Astrocyte of the cerebellum (primary cell): ENCODE data around the gene ZNF622.

ENCODE experiments used
- DNase-seq: peaks from one replicate; pipeline ENCODE4 v3.0.0-alpha.2; 2011; ENCODE audit warnings: low read depth
- H3K4me3 ChIP-seq: 2 replicates; pipeline ENCODE4 v1.5.1; 2011; ENCODE audit warnings: mild to moderate bottlenecking, low read depth, low read length, moderate library complexity
- in situ Hi-C: cut with HindIII; loops from 2 replicates; pipeline ENCODE4 v1.10.0; 2017; ENCODE audit warnings: low sequenced_read_pairs
- TF ChIP-seq, protein P1 (sequence below): IDR thresholded peaks from 2 replicates; pipeline ENCODE4 v1.5.1; 2012; ENCODE audit warnings: low read length, low read depth, moderate library complexity, mild to moderate bottlenecking; ENCODE audit errors: missing control alignments

The ZNF622 gene

DNA sequence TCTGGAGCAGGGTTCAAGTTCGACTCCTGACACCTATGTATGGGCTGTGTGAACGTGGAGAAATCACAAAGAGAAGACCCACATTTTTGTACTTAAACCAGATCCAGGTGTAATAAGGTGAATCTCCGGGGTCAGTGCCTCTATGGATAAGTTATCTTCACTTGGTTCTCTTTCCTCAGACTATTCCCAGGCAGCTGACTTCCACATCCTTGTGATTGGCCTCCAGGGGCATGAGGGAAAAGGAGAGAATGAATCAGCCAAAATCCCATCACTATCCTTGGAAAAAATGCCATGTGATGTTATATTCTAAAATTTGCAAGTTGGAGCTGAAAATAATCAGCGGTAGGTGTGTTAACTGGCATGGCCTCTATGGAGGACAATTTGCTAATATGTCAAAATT, 37.2 kb downstream of the ZNF622 start:
- DNase-seq = no peak
- in situ Hi-C loops = no loop called here
- H3K4me3 ChIP-seq = no peak overlapping the region
- TF ChIP-seq, protein P1, sequence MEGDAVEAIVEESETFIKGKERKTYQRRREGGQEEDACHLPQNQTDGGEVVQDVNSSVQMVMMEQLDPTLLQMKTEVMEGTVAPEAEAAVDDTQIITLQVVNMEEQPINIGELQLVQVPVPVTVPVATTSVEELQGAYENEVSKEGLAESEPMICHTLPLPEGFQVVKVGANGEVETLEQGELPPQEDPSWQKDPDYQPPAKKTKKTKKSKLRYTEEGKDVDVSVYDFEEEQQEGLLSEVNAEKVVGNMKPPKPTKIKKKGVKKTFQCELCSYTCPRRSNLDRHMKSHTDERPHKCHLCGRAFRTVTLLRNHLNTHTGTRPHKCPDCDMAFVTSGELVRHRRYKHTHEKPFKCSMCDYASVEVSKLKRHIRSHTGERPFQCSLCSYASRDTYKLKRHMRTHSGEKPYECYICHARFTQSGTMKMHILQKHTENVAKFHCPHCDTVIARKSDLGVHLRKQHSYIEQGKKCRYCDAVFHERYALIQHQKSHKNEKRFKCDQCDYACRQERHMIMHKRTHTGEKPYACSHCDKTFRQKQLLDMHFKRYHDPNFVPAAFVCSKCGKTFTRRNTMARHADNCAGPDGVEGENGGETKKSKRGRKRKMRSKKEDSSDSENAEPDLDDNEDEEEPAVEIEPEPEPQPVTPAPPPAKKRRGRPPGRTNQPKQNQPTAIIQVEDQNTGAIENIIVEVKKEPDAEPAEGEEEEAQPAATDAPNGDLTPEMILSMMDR = no peak

DNA sequence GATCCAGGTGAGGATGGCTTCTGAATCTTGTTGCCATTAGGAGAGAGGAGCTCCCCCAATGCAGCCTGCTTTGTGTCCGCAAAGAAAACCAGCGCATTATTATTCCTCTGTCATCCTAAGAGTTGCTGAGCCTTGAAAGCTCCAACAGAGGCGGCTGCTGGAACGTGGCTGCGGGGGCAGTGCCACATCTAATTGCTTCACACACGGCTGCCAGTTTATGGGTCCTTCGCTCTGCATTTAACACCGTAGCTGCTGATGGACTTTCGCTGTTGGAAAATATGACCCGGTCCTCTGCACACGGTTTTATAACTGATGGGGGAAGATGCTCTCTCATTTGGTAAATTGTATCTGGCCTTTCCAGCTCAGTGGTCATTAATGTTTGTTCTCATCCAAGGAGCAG, 38.0 kb downstream of the ZNF622 start:
- H3K4me3 ChIP-seq = no peak overlapping the region
- TF ChIP-seq, protein P1 = no peak
- DNase-seq = no peak
- in situ Hi-C loops = no loop called here

DNA sequence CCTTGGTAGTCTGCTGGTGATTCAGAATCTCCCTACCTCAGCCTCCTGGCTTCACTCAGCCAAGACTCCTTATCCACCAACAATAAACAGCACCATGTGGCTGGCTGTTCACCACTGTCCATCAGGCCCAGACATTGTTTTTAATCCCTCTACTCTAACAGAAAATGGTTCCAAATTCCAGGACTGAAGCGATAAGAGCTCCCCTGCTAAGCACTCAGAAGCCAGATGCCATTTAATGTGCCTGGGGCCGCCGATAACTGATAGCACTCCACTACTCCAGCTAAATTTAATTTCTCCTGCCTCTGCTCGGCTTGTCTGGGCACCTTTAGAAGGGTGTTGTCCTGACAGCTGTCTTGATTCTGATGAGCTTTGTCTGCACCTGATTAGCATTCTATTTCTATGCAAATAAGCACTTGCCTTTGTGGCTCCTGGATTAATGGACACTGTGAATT, 47.1 kb downstream of the ZNF622 start:
- DNase-seq = no peak
- in situ Hi-C loops = no loop called here
- TF ChIP-seq, protein P1 = no peak
- H3K4me3 ChIP-seq = no peak overlapping the region

DNA sequence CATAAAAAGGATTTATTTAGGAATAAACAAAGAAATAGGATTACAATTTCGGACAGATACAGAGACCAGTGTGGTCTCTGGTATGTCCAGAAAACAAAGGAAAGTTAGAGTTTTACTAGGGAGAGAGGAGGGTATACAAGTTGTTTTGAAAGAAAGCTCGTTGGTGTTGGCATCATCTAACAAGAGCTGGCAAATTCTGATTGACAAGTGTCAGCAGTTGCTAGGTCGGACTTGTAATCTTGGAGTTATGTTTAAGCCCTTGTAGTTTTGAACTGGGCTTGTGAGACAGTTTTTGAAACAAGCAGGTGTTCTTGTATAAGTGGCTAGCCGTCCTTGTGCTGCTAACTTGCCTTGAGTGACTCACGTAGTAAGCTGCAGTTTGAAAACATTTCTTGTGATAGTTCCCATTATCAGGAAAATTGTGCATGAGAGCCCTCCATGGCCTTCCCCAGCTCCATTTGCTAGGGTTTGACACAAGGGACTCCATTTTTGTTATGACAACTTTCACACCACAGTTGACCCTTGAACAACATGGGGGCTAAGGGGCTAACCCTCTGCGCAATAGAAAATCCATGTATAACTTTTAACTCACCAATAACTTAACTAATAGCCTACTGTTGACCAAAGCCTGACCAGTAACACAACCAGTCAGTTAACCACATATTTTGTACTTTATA, 48.1 kb downstream of the ZNF622 start:
- no peak for DNase-seq
- H3K4me3 ChIP-seq = no peak overlapping the region
- TF ChIP-seq, protein P1 = no peak
- in situ Hi-C loops = no loop called here

DNA sequence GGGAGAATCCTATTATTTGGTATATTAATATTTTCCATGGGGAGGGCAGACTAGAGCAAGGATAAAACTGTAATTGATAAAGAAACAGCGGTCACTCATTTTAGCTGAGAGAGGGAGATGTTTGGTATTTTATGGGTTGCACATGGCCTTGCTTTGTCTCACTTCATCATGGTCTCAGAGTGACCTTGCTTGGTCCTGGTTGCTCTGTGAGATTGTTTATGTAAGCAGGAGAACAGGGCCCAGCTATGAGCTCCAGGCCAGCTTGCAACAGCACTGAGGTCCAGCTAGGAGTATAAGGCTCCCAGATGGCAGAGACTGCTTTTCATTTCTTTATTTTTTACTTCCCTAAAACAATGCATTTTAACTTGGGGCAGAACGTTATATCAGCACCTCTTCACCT, 50.7 kb downstream of the ZNF622 start:
- TF ChIP-seq, protein P1 = no peak
- in situ Hi-C loops = no loop called here
- H3K4me3 ChIP-seq = no peak overlapping the region
- no peak for DNase-seq

DNA sequence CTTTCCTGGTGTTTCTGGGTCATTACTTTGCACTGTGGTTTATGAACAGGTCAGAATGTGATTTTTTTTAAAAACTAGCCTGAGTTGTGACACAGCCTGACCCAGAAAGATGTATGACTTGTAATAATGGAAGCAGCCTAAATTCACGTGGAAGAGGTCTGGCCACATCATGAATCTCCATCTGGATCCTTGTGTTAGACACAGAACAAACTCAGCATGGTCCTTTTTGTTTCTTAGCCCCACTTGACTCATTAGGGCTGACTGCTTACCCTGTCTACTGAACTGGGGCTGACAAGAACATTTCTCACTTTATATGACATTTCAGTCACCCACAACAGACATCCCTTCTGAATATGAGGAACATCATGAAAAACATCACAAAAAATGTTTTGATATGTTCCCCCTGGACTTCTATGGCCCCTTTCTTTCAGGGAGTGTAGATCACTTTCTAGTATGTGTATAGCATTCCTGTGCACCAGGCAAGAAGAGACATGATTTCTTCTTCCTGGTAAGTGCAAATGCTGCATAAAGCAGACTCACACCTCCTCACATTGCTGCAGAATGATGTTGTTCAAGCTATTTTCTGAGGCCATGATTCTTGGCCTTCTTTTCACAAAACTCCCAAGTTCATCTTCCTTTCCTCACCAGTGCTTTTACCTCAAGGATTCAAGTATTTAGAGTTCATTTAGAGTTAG, 52.3 kb downstream of the ZNF622 start:
- H3K4me3 ChIP-seq = no peak overlapping the region
- TF ChIP-seq, protein P1 = no peak
- in situ Hi-C loops = no loop called here
- DNase-seq = no peak
